Mesothelial cell of epicardium (in vitro differentiated cells): Measurements from ENCODE around the gene DCLK1. TPM values are rescaled to one million over a fixed set of nuclear protein-coding genes. Genes with fewer than 3 reads are reported as not detected.

ENCODE experiments used
- DNase-seq, 2 experiments: peaks; one replicate each; pipeline ENCODE4 v3.0.0; 2021; ENCODE audit warnings: low spot score in 2 of 2; ENCODE audit not compliant: unreplicated experiment in 2 of 2
- H3K27ac Mint-ChIP-seq: 2 replicates; pipeline ENCODE4 v1.8.0; 2021; ENCODE audit warnings: mixed read lengths
- H3K27me3 Mint-ChIP-seq: 2 replicates; pipeline ENCODE4 v1.8.0; 2021; ENCODE audit warnings: low read depth, mixed read lengths
- H3K36me3 Mint-ChIP-seq: 2 replicates; pipeline ENCODE4 v1.8.0; 2021; ENCODE audit warnings: mixed read lengths
- H3K4me1 Mint-ChIP-seq: 2 replicates; pipeline ENCODE4 v1.8.0; 2021; ENCODE audit warnings: mixed read lengths
- H3K4me3 Mint-ChIP-seq: 2 replicates; pipeline ENCODE4 v1.8.0; 2021; ENCODE audit warnings: mild to moderate bottlenecking, moderate library complexity, mixed read lengths
- H3K9me3 Mint-ChIP-seq: 2 replicates; pipeline ENCODE4 v1.8.0; 2021; ENCODE audit warnings: mixed read lengths
- CTCF ChIP-seq: fragments of 200-600 bp; sonication (generic); IDR thresholded peaks from one replicate; pipeline ENCODE4 v1.5.0; 2021; ENCODE audit warnings: antibody characterized with exemption; ENCODE audit not compliant: unreplicated experiment
- total RNA-seq: library from RNA; stranded (reverse); gene quantifications from 3 replicates; pipeline ENCODE4 v1.2.1, GENCODE V29; 2021

Gene DCLK1
- total RNA-seq, 1 donor from 2014 or later, result 21.7 TPM

GRCh38 chr13:36154567-36155291, 23.5 kb upstream of the DCLK1 start:
- peaks cover 30% of the 10 kb centered on the region for H3K27me3 Mint-ChIP-seq
- peaks cover 25% of the 10 kb centered on the region for H3K4me1 Mint-ChIP-seq
- peaks cover 4% of the 10 kb centered on the region for H3K36me3 Mint-ChIP-seq
- DNase-seq, result peak in 1 of 2 experiments; percentile 44
- no peak for TF ChIP-seq CTCF
- peak overlapping the region; percentile 63 for H3K4me3 Mint-ChIP-seq
- peak overlapping the region; percentile 77 for H3K27ac Mint-ChIP-seq
- H3K9me3 Mint-ChIP-seq, result peaks cover 23% of the 10 kb centered on the region

GRCh38 chr13:36151591-36151990, 20.4 kb upstream of the DCLK1 start:
- H3K27me3 Mint-ChIP-seq, result peaks cover 27% of the 10 kb centered on the region
- no peak for TF ChIP-seq CTCF
- H3K4me1 Mint-ChIP-seq, result peaks cover 11% of the 10 kb centered on the region
- no peak for DNase-seq
- peaks cover 31% of the 10 kb centered on the region for H3K9me3 Mint-ChIP-seq
- H3K27ac Mint-ChIP-seq, result no peak overlapping the region
- no peak overlapping the region for H3K4me3 Mint-ChIP-seq
- H3K36me3 Mint-ChIP-seq, result peaks cover 4% of the 10 kb centered on the region

GRCh38 chr13:36148446-36148845, 17.3 kb upstream of the DCLK1 start:
- H3K4me1 Mint-ChIP-seq, result no peaks in the 10 kb centered on the region
- H3K27me3 Mint-ChIP-seq, result peaks cover 3% of the 10 kb centered on the region
- H3K9me3 Mint-ChIP-seq, result peaks cover 44% of the 10 kb centered on the region
- peaks cover 6% of the 10 kb centered on the region for H3K36me3 Mint-ChIP-seq
- no peak for DNase-seq
- no peak overlapping the region for H3K4me3 Mint-ChIP-seq
- TF ChIP-seq CTCF, result no peak
- H3K27ac Mint-ChIP-seq, result no peak overlapping the region

GRCh38 chr13:36147330-36147729, 16.1 kb upstream of the DCLK1 start:
- Mint-ChIP-seq H3K4me1 (no peaks in the 10 kb centered on the region), H3K27me3 (no peaks in the 10 kb centered on the region), H3K36me3 (peaks cover 6% of the 10 kb centered on the region), H3K4me3 (no peak overlapping the region), H3K27ac (no peak overlapping the region), H3K9me3 (peaks cover 50% of the 10 kb centered on the region)
- no peak for DNase-seq
- TF ChIP-seq CTCF, result no peak

- Mint-ChIP-seq H3K27ac (no peak overlapping the region), H3K4me3 (no peak overlapping the region), H3K4me1 (no peaks in the 10 kb centered on the region), H3K9me3 (peaks cover 44% of the 10 kb centered on the region), H3K36me3 (peaks cover 6% of the 10 kb centered on the region), H3K27me3 (no peaks in the 10 kb centered on the region)
- no peak for TF ChIP-seq CTCF
- DNase-seq, result no peak
Measured at GRCh38 chr13:36146511-36147269, 15.5 kb upstream of the DCLK1 start.
